Islet of Langerhans (tissue), 1 donor: Measurements from ENCODE around the gene DIS3.
"Not testable (repeated sequence)": the region's sequence is repeated elsewhere in the genome, so short reads cannot be mapped to it uniquely, and the experiment has no call there.

Source experiments
- FAIRE-seq: peaks from one replicate; lab custom pipeline; 2011; peaks lifted over from hg19 to GRCh38; lab: Jason Lieb, UNC

The DIS3 gene

DNA sequence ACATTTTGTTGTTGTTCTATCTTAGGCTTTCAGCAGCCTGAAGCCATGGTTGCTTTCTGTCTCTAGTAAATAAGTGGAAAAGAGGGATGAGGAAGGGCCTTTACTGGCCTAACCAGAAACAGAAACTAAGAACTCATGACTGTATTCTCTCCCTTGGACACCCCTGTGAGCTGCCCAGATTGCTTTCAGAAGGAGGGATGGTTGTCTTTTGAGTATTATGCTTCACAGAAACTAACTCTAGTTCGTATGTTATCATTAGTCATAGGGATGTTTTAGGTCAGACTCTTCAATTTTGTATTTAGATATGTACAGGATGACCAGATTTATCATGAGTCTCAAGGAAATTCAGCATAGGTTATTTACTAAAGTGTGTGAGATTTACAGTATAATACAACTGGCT is 36.4 kb downstream of the DIS3 start:
- no peak for FAIRE-seq

- no peak for FAIRE-seq
Observed at GRCh38 chr13:72740015-72740414, 41.7 kb downstream of the DIS3 start.

DNA sequence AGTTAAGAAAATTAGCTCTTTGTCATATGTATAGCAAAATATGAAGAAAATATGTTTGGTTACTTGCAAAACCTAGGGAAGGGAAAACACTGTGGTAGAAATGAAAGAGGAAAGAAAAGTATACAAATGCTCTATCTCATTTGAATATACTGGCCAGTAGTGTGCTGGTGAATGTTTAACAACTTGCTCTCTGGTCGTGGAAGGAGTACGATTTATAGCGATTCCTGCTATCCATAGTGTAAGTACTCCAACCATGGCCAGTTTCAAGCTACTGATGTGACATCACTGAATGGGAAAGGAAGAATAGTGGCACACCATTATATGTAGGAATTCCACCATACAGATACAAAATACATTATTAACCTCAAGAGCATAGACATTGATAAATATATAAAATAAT is 44.7 kb downstream of the DIS3 start:
- no peak for FAIRE-seq

GRCh38 chr13:72728290-72728605 is 53.5 kb downstream of the DIS3 start:
- no peak for FAIRE-seq

DNA sequence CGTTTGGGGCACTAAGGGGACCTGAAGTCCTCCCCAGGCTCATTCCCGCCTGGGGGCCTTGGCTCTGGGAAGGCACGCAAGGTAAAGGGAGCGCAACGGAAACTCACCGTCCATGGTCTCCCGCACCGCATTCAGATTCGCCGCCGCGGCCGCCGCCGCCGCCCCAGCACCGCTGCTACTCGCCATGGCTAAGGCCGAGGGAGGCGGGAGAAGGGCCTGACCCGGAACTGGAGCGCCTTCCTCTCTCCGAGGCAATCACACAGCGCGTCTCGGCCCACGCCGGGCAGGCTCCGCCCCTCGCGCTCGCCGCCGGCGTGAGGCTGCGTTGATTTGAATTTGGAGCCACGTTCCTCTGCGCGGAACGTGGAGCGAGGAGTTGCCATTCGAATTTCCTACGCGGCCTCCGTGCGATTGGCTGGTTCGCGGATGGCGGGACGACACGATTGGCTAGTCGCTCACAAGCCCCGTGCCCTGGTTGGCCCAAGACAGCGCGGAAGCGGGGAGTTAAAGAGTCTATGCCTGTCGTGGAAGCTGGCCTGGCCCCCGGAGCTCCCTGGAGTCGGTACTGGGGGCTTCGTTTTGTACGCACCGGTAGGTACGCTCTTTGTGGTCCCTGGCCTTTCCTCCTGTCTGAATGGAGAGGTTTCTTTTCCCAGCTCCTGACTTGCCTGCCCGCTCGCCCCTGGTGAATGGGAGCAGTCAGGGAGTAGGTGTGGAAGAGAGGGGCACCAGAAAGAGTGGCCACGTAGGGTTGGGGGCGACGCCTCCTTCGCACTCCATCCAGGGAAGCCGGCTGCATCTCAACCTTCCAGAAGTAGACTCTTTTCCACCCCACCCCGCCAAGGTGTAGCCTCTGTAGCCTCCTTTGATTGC is 54.0 kb downstream of the DIS3 start, which contains the start of the genes BORA and MZT1:
Gene BORA, plus strand, starts transcription at position 507 of the 873 bp plus-strand sequence. CDS start 1,018 bp downstream, outside the sequence.
Gene MZT1, minus strand, starts transcription at position 213 of the 873 bp plus-strand sequence. Its CDS starts 27 bp downstream, at position 186.
- peak; percentile 94 for FAIRE-seq

GRCh38 chr13:72726726-72727416 is 54.8 kb downstream of the DIS3 start:
- FAIRE-seq: no peak

DNA sequence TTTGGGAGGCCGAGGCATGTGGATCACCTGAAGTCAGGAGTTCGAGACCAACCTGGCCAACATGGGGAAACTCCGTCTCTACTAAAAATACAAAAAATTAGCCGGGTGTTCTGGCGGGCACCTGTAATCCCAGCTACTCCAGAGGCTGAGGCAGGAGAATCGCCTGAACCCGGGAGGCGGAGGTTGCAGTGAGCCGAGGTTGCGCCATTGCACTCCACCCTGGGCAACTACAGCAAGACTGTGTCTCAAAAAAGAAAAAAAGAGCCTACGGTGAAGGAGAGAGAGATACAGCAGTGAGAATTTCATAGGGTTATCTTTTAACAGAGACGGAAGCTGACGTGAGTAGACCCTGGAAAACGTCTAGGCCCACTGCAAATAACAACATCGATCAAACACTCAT is 55.5 kb downstream of the DIS3 start:
- FAIRE-seq: not testable (repeated sequence)

GRCh38 chr13:72716776-72717175 is 64.9 kb downstream of the DIS3 start:
- FAIRE-seq: no peak
